ENCODE data around the gene STIMATE.

STIMATE gene

GRCh38 chr3:52910823-52911222, 13.5 kb upstream of the STIMATE start:
- no peak for TF ChIP-seq ZFX (IDR thresholded peaks at IDR 0.05)
- H3K27ac ChIP-seq, result no peak overlapping the region

GRCh38 chr3:52907497-52907896, 10.1 kb upstream of the STIMATE start:
- TF ChIP-seq CTCF (conservative IDR thresholded peaks at IDR 0.05) (peak; percentile 15; the same call in 1 of the 2 replicates), ZFX (IDR thresholded peaks at IDR 0.05) (no peak)
- H3K27ac ChIP-seq, result no peak overlapping the region

- H3K27ac ChIP-seq, result no peak overlapping the region
- no peak for TF ChIP-seq ZFX (IDR thresholded peaks at IDR 0.05)
These were observed 7.2 kb upstream of the STIMATE start for GRCh38 chr3:52904552-52904951.

- no peak for TF ChIP-seq CTCF (conservative IDR thresholded peaks at IDR 0.05)
- no peak for TF ChIP-seq ZFX (IDR thresholded peaks at IDR 0.05)
These were observed 6.7 kb upstream of the STIMATE start for GRCh38 chr3:52904000-52904399.

GRCh38 chr3:52896613-52897012, 735 bp downstream of the STIMATE start:
- H3K27ac ChIP-seq, result peak overlapping the region; percentile 76
- no peak for TF ChIP-seq ZFX (IDR thresholded peaks at IDR 0.05)
- no peak for TF ChIP-seq CTCF (conservative IDR thresholded peaks at IDR 0.05)

More at GRCh38 chr3:52904000-52904399, 6.7 kb upstream of the STIMATE start:
- H3K27ac ChIP-seq, result no peak overlapping the region

GRCh38 chr3:52896151-52896550, 1.2 kb downstream of the STIMATE start:
- TF ChIP-seq CTCF (conservative IDR thresholded peaks at IDR 0.05) (no peak), ZFX (IDR thresholded peaks at IDR 0.05) (no peak)
- H3K27ac ChIP-seq, result no peak overlapping the region

GRCh38 chr3:52895418-52895817, 1.9 kb downstream of the STIMATE start:
- H3K27ac ChIP-seq, result no peak overlapping the region
- TF ChIP-seq CTCF (conservative IDR thresholded peaks at IDR 0.05) (no peak), ZFX (IDR thresholded peaks at IDR 0.05) (no peak)

- no peak overlapping the region for H3K27ac ChIP-seq
- TF ChIP-seq CTCF (conservative IDR thresholded peaks at IDR 0.05) (no peak), ZFX (IDR thresholded peaks at IDR 0.05) (no peak)
These were observed 2.6 kb downstream of the STIMATE start for GRCh38 chr3:52894756-52895155.

- TF ChIP-seq CTCF (conservative IDR thresholded peaks at IDR 0.05) (no peak), ZFX (IDR thresholded peaks at IDR 0.05) (no peak)
- H3K27ac ChIP-seq, result no peak overlapping the region
These were observed 3.6 kb downstream of the STIMATE start for GRCh38 chr3:52893723-52894122.
